Right kidney (tissue), 1 donor: ENCODE results near the gene CCDC71L.

Source experiments
- DNase-seq: peaks from one replicate; pipeline ENCODE4 v3.0.0-alpha.2; 2016

CCDC71L gene

DNA sequence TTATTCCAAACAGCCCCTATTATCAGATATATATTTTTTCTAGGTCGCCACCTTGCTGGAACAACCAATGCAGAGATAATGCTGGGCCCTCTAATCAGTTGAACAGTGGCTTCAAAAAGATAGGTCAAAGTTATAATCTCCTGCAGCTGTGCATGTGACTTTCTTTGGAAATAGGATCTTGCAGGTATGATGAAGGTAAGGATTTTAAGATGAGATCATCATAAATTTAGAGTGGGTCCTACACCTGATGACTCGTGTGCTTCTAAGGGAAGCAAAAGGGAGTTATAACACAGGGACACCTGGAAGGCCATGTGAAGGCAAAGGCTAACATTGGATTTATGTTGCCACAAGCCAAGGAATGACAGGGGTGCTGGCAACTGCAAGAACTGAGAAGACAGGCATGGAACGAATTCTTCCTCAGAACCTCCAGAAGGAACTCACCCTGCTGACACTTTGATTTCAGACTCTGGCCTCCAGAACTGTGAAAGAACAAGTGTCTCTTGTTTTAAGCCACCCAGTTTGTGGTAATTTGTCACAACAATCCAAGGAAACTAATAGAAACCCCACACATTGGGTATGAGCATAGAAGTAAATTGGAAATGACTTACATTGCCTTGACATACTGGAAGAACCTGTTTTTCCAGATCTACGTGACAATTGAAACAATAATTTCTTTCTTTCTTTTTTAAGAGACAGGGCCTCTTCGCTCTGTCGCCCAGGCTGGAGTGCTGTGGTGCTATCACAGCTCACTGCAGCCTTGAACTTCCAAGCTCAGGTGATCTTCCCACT is 34.4 kb downstream of the CCDC71L start:
- DNase-seq: no peak

DNA sequence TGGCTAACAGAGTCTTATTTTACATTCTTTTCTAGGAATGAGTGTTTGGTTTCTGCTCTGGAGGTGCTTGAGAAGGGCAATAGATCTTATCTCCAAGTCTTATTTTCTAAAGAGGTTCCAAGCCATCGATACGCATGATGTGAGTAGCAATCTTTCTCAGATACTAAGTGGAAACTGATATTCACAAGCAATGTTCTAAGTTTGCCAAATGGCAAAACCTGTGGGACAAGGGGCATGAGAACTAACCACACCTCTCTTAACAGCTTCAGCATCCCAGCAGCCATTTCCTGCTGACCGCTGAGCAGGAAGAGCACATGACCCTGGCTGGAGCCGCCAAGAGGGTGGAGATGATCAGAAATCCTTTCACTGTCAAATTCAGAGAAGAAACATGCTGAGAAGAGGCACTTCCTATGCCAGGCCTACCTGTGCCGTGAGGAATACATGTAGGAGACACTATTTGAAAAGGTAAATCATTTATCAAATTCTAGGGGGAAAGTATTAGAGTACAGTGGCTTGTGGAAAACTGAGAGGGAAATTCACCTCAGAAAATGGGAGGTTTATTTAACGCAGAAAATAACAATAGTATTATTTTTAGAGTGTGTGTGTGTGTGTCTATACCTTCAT is 35.2 kb downstream of the CCDC71L start:
- no peak for DNase-seq

DNA sequence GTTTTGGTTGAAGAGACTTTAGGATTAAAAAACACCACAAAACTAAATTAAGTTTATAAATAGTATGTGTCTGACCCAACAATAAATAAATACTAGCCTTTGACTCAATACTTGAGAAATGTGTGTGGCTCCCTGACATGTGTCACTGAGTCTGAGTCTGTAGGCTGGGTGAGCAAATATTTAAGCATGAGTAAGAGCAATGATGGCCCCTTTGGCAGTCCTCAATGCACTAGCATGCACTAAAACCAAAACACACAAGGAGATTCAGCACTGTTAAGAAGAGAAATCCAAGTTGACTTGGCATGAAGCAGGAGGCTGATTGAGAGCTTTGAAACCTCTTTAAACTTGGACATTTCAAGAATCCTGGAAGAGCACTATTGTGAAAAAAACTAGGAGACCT is 37.1 kb downstream of the CCDC71L start:
- no peak for DNase-seq

DNA sequence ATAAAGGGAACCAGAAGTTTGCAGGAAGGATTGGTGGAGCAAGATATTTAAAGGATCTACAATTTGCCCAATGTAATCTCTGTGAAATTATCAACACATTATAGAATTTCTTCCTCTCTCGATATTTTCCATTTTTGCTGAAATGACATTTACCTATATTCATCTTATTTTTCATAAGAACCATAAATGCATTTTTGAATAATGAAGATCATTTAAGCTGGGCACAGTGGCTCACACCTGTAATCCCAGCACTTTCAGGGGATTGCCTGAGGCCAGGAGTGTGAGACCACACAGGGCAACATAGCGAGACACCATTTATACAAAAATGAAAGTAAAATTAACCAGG is 37.7 kb downstream of the CCDC71L start:
- DNase-seq: no peak

DNA sequence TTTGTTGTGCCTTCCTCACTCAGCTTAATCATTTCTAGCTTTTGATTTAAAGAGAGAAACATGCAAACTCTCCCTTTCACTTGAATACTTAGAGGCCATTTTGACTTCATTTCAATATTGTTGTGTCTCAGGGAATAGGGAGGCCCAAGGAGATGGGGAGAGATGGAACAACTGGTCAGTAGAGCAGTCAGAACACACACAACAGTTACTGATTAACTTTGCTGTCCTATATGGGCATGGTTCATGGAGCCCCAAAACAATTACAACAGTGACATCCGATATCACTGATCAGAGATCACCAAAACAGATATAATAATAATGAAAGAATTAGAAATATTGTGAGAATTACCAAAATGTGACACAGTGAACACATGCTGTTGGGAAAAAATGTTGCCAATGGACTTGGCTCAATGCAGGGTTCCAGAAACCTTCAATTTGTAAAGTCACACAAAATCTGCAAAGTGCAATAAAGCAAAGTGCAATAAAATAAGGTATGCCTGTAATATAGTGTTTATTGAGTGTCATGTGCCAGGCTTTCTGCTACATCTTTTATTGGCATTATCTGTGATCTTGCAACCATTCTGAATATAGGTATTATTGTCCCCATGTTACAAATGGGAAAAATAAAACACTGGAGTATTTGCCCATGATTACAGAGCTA is 38.2 kb downstream of the CCDC71L start:
- DNase-seq: no peak

DNA sequence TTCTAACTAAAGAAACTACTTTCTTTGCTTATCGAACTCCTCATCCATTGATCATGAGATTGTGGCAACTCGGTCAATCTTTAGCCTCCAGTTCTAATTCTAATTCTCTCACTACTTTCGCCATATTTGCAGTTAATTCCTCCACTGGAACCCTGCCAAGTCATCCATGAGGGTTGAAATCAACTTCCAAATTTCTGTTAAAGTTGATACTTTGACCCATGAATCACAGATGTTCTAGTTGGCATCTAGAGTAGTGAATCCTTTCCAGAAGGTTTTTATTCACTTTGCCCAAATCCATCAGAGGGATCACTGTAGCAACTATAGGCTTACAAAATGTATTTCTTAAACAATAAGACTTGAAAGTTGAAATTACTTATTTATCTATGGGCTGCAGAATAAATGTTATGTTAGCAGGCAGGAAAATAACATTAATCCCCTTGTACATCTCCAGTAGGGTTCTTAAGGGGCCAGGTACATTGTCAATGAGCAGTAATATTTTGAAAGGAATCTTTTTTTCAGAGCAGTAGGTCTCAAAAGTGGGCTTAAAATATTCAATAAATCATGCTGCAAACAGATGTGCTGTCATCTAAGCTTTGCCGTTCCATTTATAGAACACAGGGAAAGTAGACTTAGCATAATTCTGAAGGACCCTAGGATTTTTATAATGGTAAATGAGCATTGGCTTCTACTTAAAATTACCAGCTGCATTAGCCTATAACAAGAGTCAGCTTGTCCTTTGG is 39.4 kb downstream of the CCDC71L start:
- DNase-seq: no peak

DNA sequence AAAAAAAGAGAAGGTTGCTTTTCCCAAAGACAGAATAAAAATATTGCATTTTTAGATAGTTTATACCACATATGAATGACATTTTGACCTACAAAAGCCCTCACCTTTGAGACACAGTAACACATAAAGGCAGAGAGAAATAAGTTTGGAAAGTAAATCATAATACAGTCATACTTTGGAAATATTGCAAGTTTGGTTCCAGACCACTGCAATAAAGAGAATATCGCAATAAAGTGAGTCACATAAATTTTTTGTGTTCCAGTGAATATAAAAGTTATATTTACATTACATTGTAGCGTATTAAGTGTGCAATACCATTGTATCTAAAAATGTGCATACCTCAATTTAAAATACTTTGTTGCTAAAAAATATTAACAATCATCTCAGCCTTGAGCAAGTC is 40.3 kb downstream of the CCDC71L start:
- DNase-seq: no peak

DNA sequence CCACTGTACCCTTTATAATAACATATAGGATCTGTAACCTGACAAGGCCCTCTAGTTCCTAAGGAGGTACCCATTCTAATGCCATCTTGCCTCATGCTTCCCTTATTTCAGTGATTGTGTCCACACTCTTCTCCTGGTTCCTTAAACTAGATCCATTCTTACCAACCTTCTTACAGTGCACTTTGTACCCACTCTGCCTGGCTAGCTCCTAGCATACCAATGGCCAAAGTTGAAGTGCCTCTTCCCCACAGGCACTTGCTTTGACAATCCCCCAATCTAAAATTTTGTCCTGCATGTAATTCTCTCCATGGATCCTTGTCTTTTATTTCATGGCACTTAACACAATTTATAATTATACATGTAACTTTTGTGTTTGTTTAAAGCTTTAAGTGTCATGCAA is 40.9 kb downstream of the CCDC71L start:
- DNase-seq: no peak

DNA sequence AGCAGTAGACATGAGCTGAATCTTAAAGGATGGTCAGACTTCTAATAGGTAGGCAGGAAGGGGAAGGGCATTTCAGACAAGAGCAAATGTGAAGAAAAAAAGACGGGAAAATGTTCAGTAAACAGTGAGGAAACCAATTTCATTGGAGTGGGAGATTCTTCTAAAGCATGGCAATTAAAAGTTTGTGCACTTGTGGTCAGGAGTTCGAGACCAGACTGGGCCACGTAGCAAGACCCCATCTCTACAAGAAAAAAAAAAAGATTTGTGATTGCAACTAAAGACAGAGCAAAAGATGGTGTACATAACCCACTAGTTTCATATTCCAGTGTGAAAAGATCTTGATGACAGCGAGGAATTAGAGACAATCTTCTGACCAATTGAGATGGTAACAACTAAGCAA is 41.7 kb downstream of the CCDC71L start:
- DNase-seq: no peak

DNA sequence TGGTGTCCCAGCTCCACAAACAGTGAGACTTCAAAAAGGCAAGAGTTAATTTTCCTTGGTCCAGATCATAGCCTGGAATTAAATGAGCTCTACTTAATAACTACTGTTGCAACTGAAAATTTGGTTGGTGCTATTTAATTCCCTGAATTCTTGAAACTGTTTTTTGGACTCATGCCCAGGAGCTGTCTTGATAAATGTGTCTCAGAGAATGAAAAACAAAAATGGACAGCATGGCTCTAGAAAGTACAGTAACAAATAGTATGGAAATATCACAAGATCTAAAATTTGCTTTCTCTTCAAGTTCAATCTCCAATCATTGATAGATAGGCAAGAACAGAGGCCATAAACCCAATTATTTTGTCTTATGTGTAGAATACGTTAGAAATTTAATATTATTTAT is 42.5 kb downstream of the CCDC71L start:
- DNase-seq: no peak

DNA sequence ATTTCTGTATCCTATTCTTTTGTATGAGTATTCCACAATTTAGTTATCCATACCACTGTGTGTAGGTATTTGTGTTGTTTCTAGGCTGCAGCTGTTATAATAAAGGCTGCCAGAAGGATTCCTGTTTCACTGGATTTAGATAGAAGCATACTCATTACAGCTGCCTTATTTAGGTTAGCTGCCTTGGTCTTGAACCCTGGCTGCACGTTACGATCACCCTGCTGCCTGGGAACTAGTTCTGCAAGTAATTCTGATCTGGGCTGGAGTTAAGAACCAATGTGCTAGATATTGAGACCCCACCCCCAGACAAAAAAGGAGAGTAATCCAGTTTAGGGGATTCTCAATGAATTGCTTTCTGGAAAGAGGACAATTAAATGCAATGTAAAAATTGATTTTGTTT is 43.1 kb downstream of the CCDC71L start:
- DNase-seq: no peak

DNA sequence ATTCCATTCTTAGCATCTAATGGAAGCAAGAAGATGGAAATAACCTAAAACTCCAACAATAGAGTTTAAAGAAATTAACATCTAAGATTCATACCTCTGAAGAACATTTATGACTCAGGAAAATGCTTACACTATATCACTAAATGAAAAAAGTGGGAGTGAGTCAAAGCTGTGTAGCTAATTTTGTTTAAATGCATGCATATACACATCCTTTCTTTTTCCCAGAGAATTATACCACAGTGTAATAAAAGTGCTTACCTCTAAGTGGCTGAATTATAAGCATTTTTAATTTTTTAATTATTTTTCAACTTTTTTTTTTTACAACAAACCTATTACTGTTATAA is 44.3 kb downstream of the CCDC71L start:
- no peak for DNase-seq

DNA sequence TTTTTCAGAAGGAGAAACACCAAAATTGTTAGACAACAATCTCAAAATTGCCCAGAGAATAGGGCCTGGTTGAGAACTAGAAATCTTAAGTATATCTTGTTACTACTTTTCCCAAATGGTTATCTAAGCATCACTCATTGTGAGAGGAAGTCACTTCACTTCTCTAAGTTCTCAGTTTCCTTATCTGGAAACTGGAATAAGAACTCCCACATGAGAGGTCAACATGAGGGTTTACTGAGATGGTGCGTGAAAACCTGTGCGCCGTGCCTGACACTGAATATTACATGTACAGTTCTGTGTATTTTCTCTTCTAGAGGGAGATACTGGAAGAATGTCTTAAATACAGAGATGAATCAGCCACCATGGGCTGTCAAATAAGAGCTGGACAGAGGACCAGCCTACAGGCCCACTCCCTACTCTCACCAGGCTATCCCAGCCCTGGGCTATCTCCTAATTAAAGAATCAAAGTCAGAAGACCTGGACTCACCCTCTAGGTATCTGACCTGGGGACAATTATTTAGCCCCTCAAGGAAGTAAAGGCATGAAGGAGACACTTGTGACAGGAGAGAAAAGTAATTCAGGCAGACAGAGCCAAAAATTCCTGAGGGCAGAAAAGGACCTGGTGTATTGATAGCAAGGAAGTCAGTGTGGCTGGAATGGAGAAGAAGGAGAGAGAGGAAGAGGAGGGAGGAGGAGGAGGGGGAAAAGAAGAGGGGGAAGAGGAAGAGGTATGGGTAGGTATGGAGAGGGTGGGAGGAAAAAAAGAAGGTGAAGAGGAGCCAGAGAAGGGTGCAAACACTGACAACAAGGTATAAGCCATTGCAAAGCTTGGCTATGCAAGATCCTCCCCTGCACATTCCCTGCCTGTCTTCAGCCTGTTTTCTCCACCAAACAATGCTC is 44.9 kb downstream of the CCDC71L start:
- no peak for DNase-seq

DNA sequence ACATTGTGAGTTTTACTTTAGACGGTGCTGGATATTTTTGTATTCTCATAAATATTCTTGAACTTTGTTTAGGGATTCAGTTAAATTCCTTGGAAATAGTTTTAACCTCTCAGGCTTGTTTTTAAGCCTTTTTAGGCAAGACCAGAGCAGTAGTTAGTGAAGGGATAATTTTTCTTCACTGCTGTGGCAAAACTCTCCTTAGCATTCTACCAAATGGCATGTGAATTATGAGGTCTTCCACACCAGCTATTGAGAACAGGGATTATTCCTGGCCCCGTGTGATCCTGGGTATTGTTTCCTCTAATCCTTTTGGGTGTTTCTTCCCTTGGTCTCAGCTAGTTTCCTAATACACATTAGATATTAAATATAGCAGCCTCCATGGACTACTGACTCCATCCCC is 46.2 kb downstream of the CCDC71L start:
- no peak for DNase-seq

DNA sequence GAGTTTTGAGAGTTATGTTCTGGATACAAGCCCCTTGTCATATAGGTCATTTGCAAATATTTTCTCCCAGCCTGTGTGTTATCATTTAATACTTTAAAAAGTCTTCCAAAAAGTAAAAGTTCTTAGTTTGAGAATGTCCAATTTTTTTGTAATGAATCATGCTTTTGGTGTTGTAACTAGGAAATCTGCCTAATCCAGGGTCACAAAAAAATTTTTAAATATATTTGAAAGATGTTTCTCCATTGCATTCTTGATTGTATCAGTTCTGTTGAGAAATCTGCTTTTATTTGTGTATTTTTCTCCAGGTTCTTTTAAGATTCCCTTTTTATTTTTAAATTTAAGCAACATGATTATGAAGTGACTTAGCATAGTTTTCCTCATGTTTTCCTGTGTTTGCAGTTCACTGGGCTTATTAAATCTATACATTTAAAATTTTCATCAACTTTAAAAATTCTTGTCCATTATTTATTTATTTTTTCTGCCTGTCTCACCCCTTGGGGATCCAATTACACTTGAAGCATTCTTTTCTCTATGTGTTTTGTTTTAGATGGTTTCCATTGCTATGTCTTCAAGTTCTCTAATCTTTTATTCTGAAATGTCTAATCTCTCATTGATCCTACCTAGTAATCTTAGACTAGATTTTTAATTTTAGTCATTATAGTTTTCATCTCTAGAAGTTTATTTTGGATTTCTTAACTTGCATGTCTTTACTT is 47.0 kb downstream of the CCDC71L start:
- no peak for DNase-seq

DNA sequence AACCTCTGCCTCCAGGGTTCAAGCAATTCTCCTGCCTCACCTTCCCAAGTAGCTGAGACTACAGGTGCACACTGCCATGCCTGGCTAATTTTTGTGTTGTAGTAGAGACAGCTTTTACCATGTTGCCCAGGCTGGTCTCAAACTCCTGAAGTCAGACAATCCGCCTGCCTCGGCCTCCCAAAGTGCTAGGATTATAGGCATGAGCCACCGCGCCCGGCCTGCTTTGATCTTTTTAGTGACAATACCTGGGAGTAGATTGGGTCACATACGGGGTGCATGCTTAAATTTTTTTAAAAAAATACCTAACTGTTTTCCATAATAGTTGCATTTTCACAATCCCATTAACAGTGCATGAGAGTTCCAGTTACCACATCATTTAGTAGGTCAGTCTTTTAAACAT is 47.7 kb downstream of the CCDC71L start:
- DNase-seq: no peak

DNA sequence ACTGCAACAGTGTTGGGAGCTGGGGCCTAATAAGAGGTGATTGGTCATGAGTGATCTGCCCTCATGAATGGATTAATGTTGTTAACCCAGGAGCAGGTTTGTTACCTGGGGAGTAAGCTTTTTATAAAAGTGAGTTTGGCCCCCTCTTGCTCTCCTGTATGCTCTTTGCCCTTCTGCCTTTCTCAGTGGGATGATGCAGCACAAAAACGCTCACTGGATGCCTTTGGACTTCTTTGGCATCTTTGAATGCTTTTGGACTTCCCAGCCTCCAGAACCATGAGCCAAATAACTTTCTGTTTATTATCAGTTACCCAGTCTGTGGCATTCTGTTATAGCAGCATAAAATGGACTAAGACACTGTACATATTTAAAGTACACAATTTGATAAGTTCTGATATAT is 48.5 kb downstream of the CCDC71L start:
- no peak for DNase-seq

DNA sequence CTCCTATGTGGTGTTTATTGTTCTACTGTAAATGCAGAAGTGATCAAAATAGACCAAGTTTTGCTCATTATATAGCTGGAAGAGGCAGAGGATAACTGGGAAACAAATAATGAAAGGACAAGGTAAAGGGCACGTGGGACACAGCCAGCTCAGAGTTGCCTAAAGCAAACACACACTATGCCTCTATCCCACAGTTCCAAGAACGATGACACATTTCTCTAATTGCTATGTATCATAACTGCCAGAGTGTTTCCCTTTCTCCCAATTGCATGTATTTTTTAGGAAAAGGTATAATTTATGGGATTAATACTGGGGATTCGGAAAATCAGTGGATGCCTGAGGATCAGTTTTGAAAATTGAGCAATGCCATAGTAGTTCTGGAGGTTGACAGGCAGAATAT is 49.0 kb downstream of the CCDC71L start:
- no peak for DNase-seq

DNA sequence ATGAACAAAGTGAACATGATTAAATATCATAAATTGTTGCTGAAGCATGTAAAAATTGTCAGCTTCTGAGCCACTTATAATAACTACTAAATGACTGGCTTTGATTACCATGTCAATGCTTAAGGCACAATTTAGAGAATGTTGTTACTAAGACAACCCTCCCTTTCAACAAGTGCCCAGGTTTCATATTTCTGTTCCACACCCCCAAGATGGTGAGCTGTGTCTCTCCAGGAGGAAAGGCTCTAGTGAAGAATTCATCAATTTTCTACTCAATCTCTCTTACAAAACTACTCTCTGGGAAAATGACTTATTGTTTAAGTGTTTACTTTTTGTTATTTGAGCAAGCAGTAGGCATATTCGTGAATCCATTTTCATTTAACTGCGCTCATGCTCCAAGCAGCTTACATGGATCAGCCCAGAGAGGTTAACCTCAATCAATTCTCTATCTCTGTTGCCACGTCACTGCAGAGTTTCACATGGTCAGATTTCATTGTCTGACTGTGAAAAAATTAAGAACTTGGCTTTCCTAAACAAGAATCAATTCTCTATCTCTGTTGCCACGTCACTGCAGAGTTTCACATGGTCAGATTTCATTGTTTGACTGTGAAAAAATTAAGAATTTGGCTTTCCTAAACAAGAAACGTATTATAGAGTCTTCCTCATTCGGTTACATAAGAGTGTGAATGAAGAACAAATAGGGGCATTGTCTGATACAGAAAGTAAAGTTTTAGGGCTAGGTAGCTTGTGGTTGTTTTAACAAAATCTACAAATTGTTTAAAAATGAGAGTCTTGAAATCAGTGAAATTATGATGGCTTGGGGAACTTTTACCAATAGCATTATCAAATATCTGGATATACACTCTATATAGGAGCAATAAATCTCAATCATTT is 49.7 kb downstream of the CCDC71L start:
- no peak for DNase-seq

DNA sequence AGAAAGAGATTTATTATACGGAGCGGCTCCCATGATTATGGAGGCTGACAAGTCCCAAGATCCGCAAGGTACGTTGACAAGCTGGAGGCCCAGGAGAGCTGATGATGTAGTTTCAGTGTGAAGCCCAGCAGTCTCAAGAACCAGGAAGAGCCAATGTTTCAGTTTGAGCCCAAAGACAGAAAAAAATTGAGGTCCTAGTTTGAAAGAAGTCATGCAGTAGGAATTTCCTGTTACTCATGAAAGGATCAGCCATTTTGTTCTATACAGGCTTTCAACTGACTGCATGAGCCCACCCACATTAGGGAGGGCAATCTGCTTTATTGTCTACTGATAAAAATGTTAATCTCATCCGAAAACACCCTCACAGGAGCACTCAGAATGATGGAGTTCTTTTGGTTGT is 51.5 kb downstream of the CCDC71L start:
- no peak for DNase-seq

DNA sequence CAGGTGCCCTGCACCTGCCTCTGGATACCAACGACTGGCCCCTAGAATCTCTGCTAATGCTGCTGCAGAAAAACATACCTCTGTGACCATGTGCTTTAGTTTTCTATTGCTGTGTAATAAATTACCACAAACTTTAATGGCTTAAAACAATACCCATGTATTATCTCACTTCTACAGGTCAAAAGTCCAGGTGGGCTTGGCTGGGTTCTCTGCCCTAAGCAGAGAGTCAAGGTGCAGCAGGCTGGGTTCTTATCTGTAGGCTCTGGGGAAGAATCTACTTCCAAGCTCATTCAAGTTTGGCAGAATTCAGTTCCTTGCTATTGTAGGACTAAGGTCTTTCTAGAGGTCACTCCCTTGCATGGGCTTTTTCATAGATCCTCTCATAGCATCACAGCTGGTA is 52.3 kb downstream of the CCDC71L start:
- DNase-seq: no peak
